ENCODE data around the gene KRTAP5-5. TPM values are rescaled to one million over a fixed set of nuclear protein-coding genes. Genes with fewer than 3 reads are reported as not detected.

Gene KRTAP5-5
- total and polyA plus RNA-seq, 10 of the 15 experiments (the other 5 are each of a cell fraction or from before 2014, with no cell fraction given) = not detected

- DNase-seq (ENCODE audit: low read depth, low spot score) = no peak
- Histone ChIP-seq H3K27ac (ENCODE audit: control insufficient read depth, insufficient read depth) (no peak overlapping the region), H3K4me1 (ENCODE audit: control insufficient read depth, insufficient read depth, low read length) (peaks cover 5% of the 10 kb centered on the region), H3K27me3 (replicated peaks in 1 of 2; ENCODE audit: control insufficient read depth in 2 of 2, insufficient read depth in 2 of 2, low read length in 1 of 2) (peaks cover 0 to 1% of the 10 kb centered on the region in 2 experiments; a peak in 2 of 4 replicates), H3K79me2 (ENCODE audit: control insufficient read depth, insufficient read depth, low read length) (no peaks in the 10 kb centered on the region), H3K4me2 (ENCODE audit: control insufficient read depth, insufficient read depth) (no peak overlapping the region), H3K9ac (ENCODE audit: control insufficient read depth, insufficient read depth, low read length) (no peak overlapping the region), H4K20me1 (ENCODE audit: control insufficient read depth, insufficient read depth) (no peaks in the 10 kb centered on the region), H3K9me3 (replicated peaks; ENCODE audit: control insufficient read depth, insufficient read depth, low read length) (no peaks in the 10 kb centered on the region; the same call in 2 of the 3 replicates), H2AFZ (ENCODE audit: control insufficient read depth, low read depth, low read length) (no peak overlapping the region), H3K36me3 (ENCODE audit: control insufficient read depth in 2 of 2, insufficient read depth in 2 of 2, low read length in 1 of 2) (no peaks in the 10 kb centered on the region), H3K4me3 (no peak overlapping the region)
- FAIRE-seq = peak; percentile 23
- WGBS (ENCODE audit: insufficient coverage, insufficient replicate concordance, low lambda C conversion rate, missing lambda C conversion rate) = 36% methylated on average over 1 of the region's 1 CpG
- SMC1A ChIA-PET (ENCODE audit: uncharacterized antibody, unreplicated experiment) = no interaction called here
- RAD21 ChIA-PET (ENCODE audit: unreplicated experiment) = no interaction called here
- no peak for ATAC-seq
- in situ Hi-C loops (cut with MboI) = no loop called here
- POLR2A ChIA-PET = interaction anchor here (0.6 kb wide), 1 partner anchor 17 kb away, joined by 6 read pairs; no protein-coding TSS in a partner anchor
- intact Hi-C loops (cut with micrococcal nuclease; ENCODE audit: unreplicated experiment) = no loop called here
- BruUV-seq (replicated peaks) = no TSS peak
- CTCF ChIA-PET = interaction anchor here (1.0 kb wide), 1 partner anchor 29 kb away, joined by 3 read pairs; no protein-coding TSS in a partner anchor
- no peak for TF ChIP-seq ESRRA (IDR thresholded peaks at IDR 0.05; ENCODE audit: low read length)
- TF ChIP-seq POLR2A (IDR thresholded peaks at IDR 0.05; ENCODE audit: low read depth, low read length) = no peak
- TF ChIP-seq GATAD2B (conservative IDR thresholded peaks at IDR 0.05; ENCODE audit: low read depth) = no peak
- no peak for TF ChIP-seq PRDM15 (CRISPR knock-in tag; IDR thresholded peaks at IDR 0.05)
- TF ChIP-seq SMARCA5 (IDR thresholded peaks at IDR 0.05) = no peak
- no peak for TF ChIP-seq HSF1 (IDR thresholded peaks at IDR 0.05; ENCODE audit: low read depth, low read length)
- no peak for TF ChIP-seq CUX1 (IDR thresholded peaks at IDR 0.05; ENCODE audit: insufficient replicate concordance, low read depth, low read length)
- no peak for TF ChIP-seq TAF1 (IDR thresholded peaks at IDR 0.05; ENCODE audit: borderline replicate concordance, low read depth, low read length)
- TF ChIP-seq HDAC6 (IDR thresholded peaks at IDR 0.05; ENCODE audit: unreplicated experiment) = no peak
- no peak for TF ChIP-seq ZBTB40 (IDR thresholded peaks at IDR 0.05; ENCODE audit: borderline replicate concordance)
Observed at GRCh38 chr11:1603629-1604028, 25.9 kb upstream of the KRTAP5-5 start.
